WTC11 (cell line): Measurements from ENCODE around the gene DIP2A. TPM values are rescaled to one million over a fixed set of nuclear protein-coding genes. Genes with fewer than 3 reads are reported as not detected.

ENCODE experiments used
- ATAC-seq: fragments of 200-7000 bp; cut with Tn5 transposase; 2 replicates; pipeline ENCODE4 v1.10.0; 2021; ENCODE audit warnings: mild to moderate bottlenecking, moderate library complexity
- CTCF ChIA-PET: fragments of 300-600 bp; sonication (Branson Sonifier 250); formaldehyde crosslinking; loops from one replicate; lab custom pipeline; 2021; ENCODE audit warnings: antibody characterized with exemption; lab: Charles Lee
- POLR2A ChIA-PET: fragments of 350-600 bp; sonication (Branson Sonifier 250); formaldehyde crosslinking; loops from one replicate; lab custom pipeline; 2021; ENCODE audit warnings: antibody characterized with exemption; lab: Charles Lee
- DNase-seq: peaks from one replicate; pipeline ENCODE4 v3.0.0; 2021; ENCODE audit warnings: low spot score
- H3K27ac Mint-ChIP-seq: 2 replicates; pipeline ENCODE4 v1.8.0; 2021; ENCODE audit warnings: mixed read lengths
- H3K27me3 Mint-ChIP-seq: 2 replicates; pipeline ENCODE4 v1.8.0; 2021; ENCODE audit warnings: low read depth, mild to moderate bottlenecking, moderate library complexity, mixed read lengths
- H3K36me3 Mint-ChIP-seq: 2 replicates; pipeline ENCODE4 v1.8.0; 2021; ENCODE audit warnings: mixed read lengths
- H3K4me1 Mint-ChIP-seq: 2 replicates; pipeline ENCODE4 v1.8.0; 2022; ENCODE audit warnings: mixed read lengths
- H3K4me3 Mint-ChIP-seq: 2 replicates; pipeline ENCODE4 v1.8.0; 2021; ENCODE audit warnings: mild to moderate bottlenecking, moderate library complexity, mixed read lengths
- H3K9me3 Mint-ChIP-seq: 2 replicates; pipeline ENCODE4 v1.8.0; 2021; ENCODE audit warnings: mixed read lengths
- ESRRA ChIP-seq: sonication (generic); formaldehyde crosslinking; IDR thresholded peaks from 2 replicates; pipeline ENCODE4 v1.8.1; 2022; ENCODE audit warnings: mild to moderate bottlenecking, missing genetic modification reagents, borderline replicate concordance
- ETV6 ChIP-seq: sonication (generic); formaldehyde crosslinking; IDR thresholded peaks from 2 replicates; pipeline ENCODE4 v1.8.1; 2022; ENCODE audit warnings: mild to moderate bottlenecking, missing genetic modification reagents
- JAZF1 ChIP-seq: fragments of 250-450 bp; sonication (Bioruptor Pico); IDR thresholded peaks from 2 replicates; pipeline ENCODE4 v1.9.0; 2021; ENCODE audit warnings: moderate library complexity, mild to moderate bottlenecking, inconsistent platforms
- OVOL2 ChIP-seq: fragments of 250-450 bp; sonication (Bioruptor Pico); IDR thresholded peaks from 2 replicates; pipeline ENCODE4 v1.9.0; 2021; ENCODE audit warnings: mild to moderate bottlenecking, borderline replicate concordance
- RELA ChIP-seq: sonication (generic); formaldehyde crosslinking; IDR thresholded peaks from 2 replicates; pipeline ENCODE4 v1.8.1; 2022; ENCODE audit warnings: missing genetic modification reagents, mild to moderate bottlenecking, borderline replicate concordance
- SOX15 ChIP-seq: fragments of 250-450 bp; sonication (Bioruptor Pico); IDR thresholded peaks from 2 replicates; pipeline ENCODE4 v1.9.0; 2021; ENCODE audit warnings: mild to moderate bottlenecking
- TEAD1 ChIP-seq: sonication (generic); formaldehyde crosslinking; IDR thresholded peaks from 2 replicates; pipeline ENCODE4 v1.8.0; 2022; ENCODE audit warnings: mild to moderate bottlenecking, missing genetic modification reagents
- USF2 ChIP-seq: sonication (generic); formaldehyde crosslinking; IDR thresholded peaks from 2 replicates; pipeline ENCODE4 v1.8.1; 2023; ENCODE audit warnings: mild to moderate bottlenecking, missing genetic modification reagents, moderate library complexity
- ZBTB21 ChIP-seq: sonication (generic); formaldehyde crosslinking; IDR thresholded peaks from 2 replicates; pipeline ENCODE4 v1.8.1; 2023; ENCODE audit warnings: mild to moderate bottlenecking, missing genetic modification reagents, borderline replicate concordance
- ZNF219 ChIP-seq: sonication (generic); formaldehyde crosslinking; IDR thresholded peaks from 2 replicates; pipeline ENCODE4 v1.8.0; 2023; ENCODE audit warnings: missing genetic modification reagents, mild to moderate bottlenecking, borderline replicate concordance
- ZNF263 ChIP-seq: sonication (generic); formaldehyde crosslinking; IDR thresholded peaks from 2 replicates; pipeline ENCODE4 v1.8.1; 2022; ENCODE audit warnings: low read depth, mild to moderate bottlenecking, moderate library complexity, missing genetic modification reagents
- ZNF396 ChIP-seq: fragments of 250-450 bp; sonication (Bioruptor Pico); IDR thresholded peaks from 2 replicates; pipeline ENCODE4 v1.8.0; 2021; ENCODE audit warnings: mild to moderate bottlenecking, moderate library complexity, borderline replicate concordance
- ZNF423 ChIP-seq: fragments of 250-450 bp; sonication (Bioruptor Pico); IDR thresholded peaks from 2 replicates; pipeline ENCODE4 v2.1.2; 2022; ENCODE audit warnings: mild to moderate bottlenecking, moderate library complexity
- total RNA-seq: library from RNA; stranded (reverse); gene quantifications from 3 replicates; pipeline ENCODE4 v1.2.3, GENCODE V29; 2021
- TF ChIP-seq, protein P1 (sequence below): sonication (generic); formaldehyde crosslinking; IDR thresholded peaks from 2 replicates; pipeline ENCODE4 v1.8.0; 2022; ENCODE audit warnings: mild to moderate bottlenecking, missing genetic modification reagents
- TF ChIP-seq, protein P2 (sequence below): sonication (generic); formaldehyde crosslinking; IDR thresholded peaks from 2 replicates; pipeline ENCODE4 v1.8.1; 2022; ENCODE audit warnings: low read depth, missing genetic modification reagents, borderline replicate concordance
- TF ChIP-seq, protein P3 (sequence below): sonication (generic); formaldehyde crosslinking; IDR thresholded peaks from 2 replicates; pipeline ENCODE4 v1.8.0; 2022; ENCODE audit warnings: mild to moderate bottlenecking, missing genetic modification reagents
- TF ChIP-seq, protein P4 (sequence below): sonication (generic); formaldehyde crosslinking; IDR thresholded peaks from 2 replicates; pipeline ENCODE4 v1.8.0; 2023; ENCODE audit warnings: mild to moderate bottlenecking, missing genetic modification reagents
- TF ChIP-seq, protein P5 (sequence below): sonication (generic); formaldehyde crosslinking; conservative IDR thresholded peaks from 2 replicates; pipeline ENCODE4 v1.8.1; 2023; ENCODE audit warnings: mild to moderate bottlenecking, low read depth, missing genetic modification reagents, moderate library complexity
- TF ChIP-seq, protein P6 (sequence below): fragments of 250-450 bp; sonication (Bioruptor Pico); IDR thresholded peaks from 2 replicates; pipeline ENCODE4 v1.8.0; 2021; ENCODE audit warnings: mild to moderate bottlenecking

Gene DIP2A
- total RNA-seq, 1 experiment from 2014 or later = 39.4 TPM

DNA sequence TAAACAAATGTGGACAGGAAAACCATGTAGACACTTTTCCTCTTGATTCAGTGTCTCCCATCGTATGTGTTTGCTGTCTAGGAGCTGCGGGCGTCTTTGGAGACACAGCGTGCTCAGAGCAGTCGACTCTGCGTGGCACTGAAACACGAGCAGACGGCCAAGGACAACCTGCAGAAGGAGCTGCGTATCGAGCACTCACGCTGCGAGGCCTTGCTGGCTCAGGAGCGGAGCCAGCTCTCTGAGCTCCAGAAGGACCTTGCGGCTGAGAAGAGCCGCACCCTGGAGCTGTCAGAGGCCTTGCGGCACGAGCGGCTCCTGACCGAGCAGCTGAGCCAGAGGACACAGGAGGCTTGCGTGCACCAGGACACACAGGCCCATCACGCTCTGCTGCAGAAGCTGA, 27.2 kb upstream of the DIP2A start:
- no peaks in the 10 kb centered on the region for H3K27me3 Mint-ChIP-seq
- ChIA-PET POLR2A (no interaction called here), CTCF (no interaction called here)
- H3K36me3 Mint-ChIP-seq = peaks cover 41% of the 10 kb centered on the region
- ATAC-seq = no peak
- no peak overlapping the region for H3K27ac Mint-ChIP-seq
- DNase-seq = no peak
- no peak for TF ChIP-seq OVOL2 (CRISPR knock-in tag)
- no peak for TF ChIP-seq ZNF423 (CRISPR knock-in tag)
- no peak for TF ChIP-seq ZNF219 (CRISPR knock-in tag)
- no peak for TF ChIP-seq TEAD1 (CRISPR knock-in tag)
- TF ChIP-seq ZNF263 (CRISPR knock-in tag) = no peak
- no peak for TF ChIP-seq ETV6 (CRISPR knock-in tag)
- TF ChIP-seq, protein P1, sequence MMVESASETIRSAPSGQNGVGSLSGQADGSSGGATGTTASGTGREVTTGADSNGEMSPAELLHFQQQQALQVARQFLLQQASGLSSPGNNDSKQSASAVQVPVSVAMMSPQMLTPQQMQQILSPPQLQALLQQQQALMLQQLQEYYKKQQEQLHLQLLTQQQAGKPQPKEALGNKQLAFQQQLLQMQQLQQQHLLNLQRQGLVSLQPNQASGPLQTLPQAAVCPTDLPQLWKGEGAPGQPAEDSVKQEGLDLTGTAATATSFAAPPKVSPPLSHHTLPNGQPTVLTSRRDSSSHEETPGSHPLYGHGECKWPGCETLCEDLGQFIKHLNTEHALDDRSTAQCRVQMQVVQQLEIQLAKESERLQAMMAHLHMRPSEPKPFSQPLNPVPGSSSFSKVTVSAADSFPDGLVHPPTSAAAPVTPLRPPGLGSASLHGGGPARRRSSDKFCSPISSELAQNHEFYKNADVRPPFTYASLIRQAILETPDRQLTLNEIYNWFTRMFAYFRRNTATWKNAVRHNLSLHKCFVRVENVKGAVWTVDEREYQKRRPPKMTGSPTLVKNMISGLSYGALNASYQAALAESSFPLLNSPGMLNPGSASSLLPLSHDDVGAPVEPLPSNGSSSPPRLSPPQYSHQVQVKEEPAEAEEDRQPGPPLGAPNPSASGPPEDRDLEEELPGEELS (CRISPR knock-in tag) = no peak
- TF ChIP-seq, protein P2, sequence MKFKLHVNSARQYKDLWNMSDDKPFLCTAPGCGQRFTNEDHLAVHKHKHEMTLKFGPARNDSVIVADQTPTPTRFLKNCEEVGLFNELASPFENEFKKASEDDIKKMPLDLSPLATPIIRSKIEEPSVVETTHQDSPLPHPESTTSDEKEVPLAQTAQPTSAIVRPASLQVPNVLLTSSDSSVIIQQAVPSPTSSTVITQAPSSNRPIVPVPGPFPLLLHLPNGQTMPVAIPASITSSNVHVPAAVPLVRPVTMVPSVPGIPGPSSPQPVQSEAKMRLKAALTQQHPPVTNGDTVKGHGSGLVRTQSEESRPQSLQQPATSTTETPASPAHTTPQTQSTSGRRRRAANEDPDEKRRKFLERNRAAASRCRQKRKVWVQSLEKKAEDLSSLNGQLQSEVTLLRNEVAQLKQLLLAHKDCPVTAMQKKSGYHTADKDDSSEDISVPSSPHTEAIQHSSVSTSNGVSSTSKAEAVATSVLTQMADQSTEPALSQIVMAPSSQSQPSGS (CRISPR knock-in tag) = no peak
- no peak for TF ChIP-seq JAZF1 (CRISPR knock-in tag)
- TF ChIP-seq, protein P3, sequence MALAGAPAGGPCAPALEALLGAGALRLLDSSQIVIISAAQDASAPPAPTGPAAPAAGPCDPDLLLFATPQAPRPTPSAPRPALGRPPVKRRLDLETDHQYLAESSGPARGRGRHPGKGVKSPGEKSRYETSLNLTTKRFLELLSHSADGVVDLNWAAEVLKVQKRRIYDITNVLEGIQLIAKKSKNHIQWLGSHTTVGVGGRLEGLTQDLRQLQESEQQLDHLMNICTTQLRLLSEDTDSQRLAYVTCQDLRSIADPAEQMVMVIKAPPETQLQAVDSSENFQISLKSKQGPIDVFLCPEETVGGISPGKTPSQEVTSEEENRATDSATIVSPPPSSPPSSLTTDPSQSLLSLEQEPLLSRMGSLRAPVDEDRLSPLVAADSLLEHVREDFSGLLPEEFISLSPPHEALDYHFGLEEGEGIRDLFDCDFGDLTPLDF = no peak
- TF ChIP-seq, protein P4, sequence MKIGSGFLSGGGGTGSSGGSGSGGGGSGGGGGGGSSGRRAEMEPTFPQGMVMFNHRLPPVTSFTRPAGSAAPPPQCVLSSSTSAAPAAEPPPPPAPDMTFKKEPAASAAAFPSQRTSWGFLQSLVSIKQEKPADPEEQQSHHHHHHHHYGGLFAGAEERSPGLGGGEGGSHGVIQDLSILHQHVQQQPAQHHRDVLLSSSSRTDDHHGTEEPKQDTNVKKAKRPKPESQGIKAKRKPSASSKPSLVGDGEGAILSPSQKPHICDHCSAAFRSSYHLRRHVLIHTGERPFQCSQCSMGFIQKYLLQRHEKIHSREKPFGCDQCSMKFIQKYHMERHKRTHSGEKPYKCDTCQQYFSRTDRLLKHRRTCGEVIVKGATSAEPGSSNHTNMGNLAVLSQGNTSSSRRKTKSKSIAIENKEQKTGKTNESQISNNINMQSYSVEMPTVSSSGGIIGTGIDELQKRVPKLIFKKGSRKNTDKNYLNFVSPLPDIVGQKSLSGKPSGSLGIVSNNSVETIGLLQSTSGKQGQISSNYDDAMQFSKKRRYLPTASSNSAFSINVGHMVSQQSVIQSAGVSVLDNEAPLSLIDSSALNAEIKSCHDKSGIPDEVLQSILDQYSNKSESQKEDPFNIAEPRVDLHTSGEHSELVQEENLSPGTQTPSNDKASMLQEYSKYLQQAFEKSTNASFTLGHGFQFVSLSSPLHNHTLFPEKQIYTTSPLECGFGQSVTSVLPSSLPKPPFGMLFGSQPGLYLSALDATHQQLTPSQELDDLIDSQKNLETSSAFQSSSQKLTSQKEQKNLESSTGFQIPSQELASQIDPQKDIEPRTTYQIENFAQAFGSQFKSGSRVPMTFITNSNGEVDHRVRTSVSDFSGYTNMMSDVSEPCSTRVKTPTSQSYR (CRISPR knock-in tag) = no peak
- no peak for TF ChIP-seq ESRRA (CRISPR knock-in tag)
- TF ChIP-seq ZBTB21 (CRISPR knock-in tag) = no peak
- no peak for TF ChIP-seq ZNF396 (CRISPR knock-in tag)
- no peak for TF ChIP-seq SOX15 (CRISPR knock-in tag)
- TF ChIP-seq, protein P5, sequence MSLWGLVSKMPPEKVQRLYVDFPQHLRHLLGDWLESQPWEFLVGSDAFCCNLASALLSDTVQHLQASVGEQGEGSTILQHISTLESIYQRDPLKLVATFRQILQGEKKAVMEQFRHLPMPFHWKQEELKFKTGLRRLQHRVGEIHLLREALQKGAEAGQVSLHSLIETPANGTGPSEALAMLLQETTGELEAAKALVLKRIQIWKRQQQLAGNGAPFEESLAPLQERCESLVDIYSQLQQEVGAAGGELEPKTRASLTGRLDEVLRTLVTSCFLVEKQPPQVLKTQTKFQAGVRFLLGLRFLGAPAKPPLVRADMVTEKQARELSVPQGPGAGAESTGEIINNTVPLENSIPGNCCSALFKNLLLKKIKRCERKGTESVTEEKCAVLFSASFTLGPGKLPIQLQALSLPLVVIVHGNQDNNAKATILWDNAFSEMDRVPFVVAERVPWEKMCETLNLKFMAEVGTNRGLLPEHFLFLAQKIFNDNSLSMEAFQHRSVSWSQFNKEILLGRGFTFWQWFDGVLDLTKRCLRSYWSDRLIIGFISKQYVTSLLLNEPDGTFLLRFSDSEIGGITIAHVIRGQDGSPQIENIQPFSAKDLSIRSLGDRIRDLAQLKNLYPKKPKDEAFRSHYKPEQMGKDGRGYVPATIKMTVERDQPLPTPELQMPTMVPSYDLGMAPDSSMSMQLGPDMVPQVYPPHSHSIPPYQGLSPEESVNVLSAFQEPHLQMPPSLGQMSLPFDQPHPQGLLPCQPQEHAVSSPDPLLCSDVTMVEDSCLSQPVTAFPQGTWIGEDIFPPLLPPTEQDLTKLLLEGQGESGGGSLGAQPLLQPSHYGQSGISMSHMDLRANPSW = no peak
- no peak for TF ChIP-seq USF2 (CRISPR knock-in tag)
- TF ChIP-seq, protein P6, sequence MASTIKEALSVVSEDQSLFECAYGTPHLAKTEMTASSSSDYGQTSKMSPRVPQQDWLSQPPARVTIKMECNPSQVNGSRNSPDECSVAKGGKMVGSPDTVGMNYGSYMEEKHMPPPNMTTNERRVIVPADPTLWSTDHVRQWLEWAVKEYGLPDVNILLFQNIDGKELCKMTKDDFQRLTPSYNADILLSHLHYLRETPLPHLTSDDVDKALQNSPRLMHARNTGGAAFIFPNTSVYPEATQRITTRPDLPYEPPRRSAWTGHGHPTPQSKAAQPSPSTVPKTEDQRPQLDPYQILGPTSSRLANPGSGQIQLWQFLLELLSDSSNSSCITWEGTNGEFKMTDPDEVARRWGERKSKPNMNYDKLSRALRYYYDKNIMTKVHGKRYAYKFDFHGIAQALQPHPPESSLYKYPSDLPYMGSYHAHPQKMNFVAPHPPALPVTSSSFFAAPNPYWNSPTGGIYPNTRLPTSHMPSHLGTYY (CRISPR knock-in tag) = no peak
- no peak for TF ChIP-seq RELA (CRISPR knock-in tag)
- H3K4me1 Mint-ChIP-seq = no peaks in the 10 kb centered on the region
- no peak overlapping the region for H3K4me3 Mint-ChIP-seq
- H3K9me3 Mint-ChIP-seq = no peaks in the 10 kb centered on the region
